Thyroid gland (tissue), 4 donors: ENCODE data around the gene CCDC157. TPM values are rescaled to one million over a fixed set of nuclear protein-coding genes. Genes with fewer than 3 reads are reported as not detected.
"Not testable (repeated sequence)": the region's sequence is repeated elsewhere in the genome, so short reads cannot be mapped to it uniquely, and the experiment has no call there.

Experiments used
- DNase-seq, 2 donors: peaks; one replicate each; pipeline ENCODE4 v3.0.0-alpha.2; 2019
- H3K27ac ChIP-seq, 3 donors: fragments of 200-600 bp; sonication (generic); 1 replicate in 2 of 3; 2 replicates in 1 of 3; pipeline ENCODE4 v1.5.1; 2016 to 2019; ENCODE audit warnings: mild to moderate bottlenecking in 1 of 3, moderate library complexity in 1 of 3
- H3K27me3 ChIP-seq: fragments of 200-600 bp; sonication (generic); one replicate; pipeline ENCODE4 v1.5.1; 2019
- H3K36me3 ChIP-seq, 2 donors: fragments of 200-600 bp; sonication (generic); one replicate each; pipeline ENCODE4 v1.5.1; 2016 to 2019
- H3K4me1 ChIP-seq, 2 donors: fragments of 200-600 bp; sonication (generic); one replicate each; pipeline ENCODE4 v1.5.1; 2017 to 2019
- H3K4me3 ChIP-seq, 3 donors: fragments of 200-600 bp; sonication (generic); replicated peaks in 1 of 3; 1 replicate in 2 of 3; 2 replicates in 1 of 3; pipeline ENCODE4 v1.5.1; 2016; ENCODE audit warnings: mild to moderate bottlenecking in 1 of 3
- H3K9me3 ChIP-seq: fragments of 200-600 bp; sonication (generic); one replicate; pipeline ENCODE4 v1.5.1; 2017
- CTCF ChIP-seq, 6 experiments: fragments of 200-600 bp in 3 of 6; fragments of 450-650 bp in 3 of 6; sonication (generic) in 3 of 6; IDR thresholded peaks; one replicate each; pipeline ENCODE4 v1.5.1; 2016 to 2019; ENCODE audit warnings: antibody characterized with exemption in 6 of 6, mild to moderate bottlenecking in 2 of 6, inconsistent platforms in 1 of 6, moderate library complexity in 1 of 6
- POLR2A ChIP-seq, 2 donors: fragments of 450-650 bp; IDR thresholded peaks; one replicate each; pipeline ENCODE4 v1.6.1; 2017; ENCODE audit warnings: antibody characterized with exemption in 2 of 2, mild to moderate bottlenecking in 2 of 2, moderate library complexity in 1 of 2
- WGBS, 2 donors: methylation state at CpG; one replicate each; pipeline ENCODE4 v1.1.5; 2017; 5-methylcytosine and 5-hydroxymethylcytosine counted together
- intact Hi-C: fragments of 100-400 bp; cut with DNase I; formaldehyde crosslinking; loops from one replicate; pipeline ENCODE4 v1.15.1; 2023
- total RNA-seq, 4 donors: library from RNA; depleted of rRNA; stranded (reverse); fragments of >200 nt; gene quantifications; one replicate each; pipeline ENCODE4 v1.2.3, GENCODE V29; 2016

Gene CCDC157
- total RNA-seq, 4 donors from 2014 or later: 8.1 to 18.3 (median 15.6) TPM

GRCh38 chr22:30399718-30400117 lies 42.9 kb downstream of the CCDC157 start:
- no peaks in the 10 kb centered on the region for H3K27me3 ChIP-seq
- no peaks in the 10 kb centered on the region for H3K36me3 ChIP-seq
- H3K4me1 ChIP-seq: peaks cover 13 to 25% of the 10 kb centered on the region in 2 donors
- 86 to 95% methylated on average over 5 of the region's 5 CpGs for WGBS, 2 donors
- intact Hi-C loops: no loop called here
- no peak overlapping the region for H3K4me3 ChIP-seq
- no peak for TF ChIP-seq CTCF (IDR thresholded peaks at IDR 0.05)
- no peak for TF ChIP-seq POLR2A (IDR thresholded peaks at IDR 0.05)
- H3K27ac ChIP-seq: no peak overlapping the region
- DNase-seq: no peak
- H3K9me3 ChIP-seq: no peaks in the 10 kb centered on the region

GRCh38 chr22:30400159-30400558 lies 43.4 kb downstream of the CCDC157 start:
- no peak overlapping the region for H3K4me3 ChIP-seq
- DNase-seq: no peak
- intact Hi-C loops: no loop called here
- 80 to 100% methylated on average over 1 of the region's 1 CpG for WGBS, 2 donors
- H3K9me3 ChIP-seq: no peaks in the 10 kb centered on the region
- H3K27ac ChIP-seq: no peak overlapping the region
- TF ChIP-seq POLR2A (IDR thresholded peaks at IDR 0.05) (no peak), CTCF (IDR thresholded peaks at IDR 0.05) (no peak)
- no peaks in the 10 kb centered on the region for H3K36me3 ChIP-seq
- no peaks in the 10 kb centered on the region for H3K27me3 ChIP-seq
- peaks cover 13 to 25% of the 10 kb centered on the region in 2 donors for H3K4me1 ChIP-seq

GRCh38 chr22:30401024-30401423 lies 44.2 kb downstream of the CCDC157 start:
- H3K9me3 ChIP-seq, DNase-seq, H3K4me3 ChIP-seq, H3K36me3 ChIP-seq, H3K27ac ChIP-seq, intact Hi-C loops, H3K27me3 ChIP-seq: not testable (repeated sequence)
- 94 to 99% methylated on average over 3 of the region's 3 CpGs for WGBS, 2 donors
- H3K4me1 ChIP-seq: peaks cover 13 to 25% of the 10 kb centered on the region in 2 donors

GRCh38 chr22:30402028-30402765 lies 45.4 kb downstream of the CCDC157 start:
- DNase-seq: no peak

GRCh38 chr22:30402766-30403104 lies 45.9 kb downstream of the CCDC157 start:
- Histone ChIP-seq H3K36me3 (peaks cover 0 to 12% of the 10 kb centered on the region in 2 donors), H3K4me1 (peaks cover 9 to 18% of the 10 kb centered on the region in 2 donors)
- H3K9me3 ChIP-seq, intact Hi-C loops, DNase-seq, H3K4me3 ChIP-seq, H3K27ac ChIP-seq, H3K27me3 ChIP-seq: not testable (repeated sequence)
- 98 to 100% methylated on average over 5 of the region's 5 CpGs for whole genome bisulfite sequencing, 2 donors

More at GRCh38 chr22:30402028-30402765, 45.4 kb downstream of the CCDC157 start:
- H3K27ac ChIP-seq: no peak overlapping the region
- H3K9me3 ChIP-seq: no peaks in the 10 kb centered on the region
- H3K4me1 ChIP-seq: peaks cover 13 to 19% of the 10 kb centered on the region in 2 donors
- WGBS, 2 donors: 67 to 78% methylated on average over 5 of the region's 5 CpGs
- peaks cover 0 to 8% of the 10 kb centered on the region in 2 donors for H3K36me3 ChIP-seq
- TF ChIP-seq CTCF (IDR thresholded peaks at IDR 0.05) (no peak), POLR2A (IDR thresholded peaks at IDR 0.05) (no peak)
- H3K27me3 ChIP-seq: no peaks in the 10 kb centered on the region
- no peak overlapping the region for H3K4me3 ChIP-seq
- intact Hi-C loops: no loop called here

GRCh38 chr22:30404307-30404706 lies 47.5 kb downstream of the CCDC157 start:
- intact Hi-C loops: no loop called here
- Histone ChIP-seq H3K9me3 (no peaks in the 10 kb centered on the region), H3K4me1 (peaks cover 0 to 5% of the 10 kb centered on the region in 2 donors), H3K27ac (no peak overlapping the region), H3K4me3 (no peak overlapping the region), H3K36me3 (peaks cover 0 to 12% of the 10 kb centered on the region in 2 donors), H3K27me3 (no peaks in the 10 kb centered on the region)
- TF ChIP-seq CTCF (IDR thresholded peaks at IDR 0.05) (no peak), POLR2A (IDR thresholded peaks at IDR 0.05) (no peak)
- WGBS, 2 donors: 86 to 97% methylated on average over 6 of the region's 6 CpGs
- DNase-seq: no peak
